Neural progenitor cell (in vitro differentiated cells): ENCODE data around the gene DNMT3B. TPM values are rescaled to one million over a fixed set of nuclear protein-coding genes. Genes with fewer than 3 reads are reported as not detected.

Experiments used
- DNase-seq: peaks from one replicate; pipeline ENCODE4 v3.0.0-alpha.2; 2016; ENCODE audit warnings: low spot score
- H2AFZ ChIP-seq: fragments of 200-600 bp; sonication (generic); replicated peaks from 2 replicates; pipeline ENCODE4 v1.6.1; 2016; ENCODE audit warnings: antibody characterized with exemption
- H3F3A ChIP-seq: fragments of 200-600 bp; sonication (generic); 2 replicates; pipeline ENCODE4 v1.6.1; 2016; ENCODE audit warnings: antibody characterized with exemption, low read depth
- H3K27ac ChIP-seq: fragments of 200-600 bp; sonication (generic); 2 replicates; pipeline ENCODE4 v1.5.1; 2016; ENCODE audit warnings: mild to moderate bottlenecking
- H3K27me3 ChIP-seq: fragments of 200-600 bp; sonication (generic); 2 replicates; pipeline ENCODE4 v1.6.1; 2016; ENCODE audit warnings: mild to moderate bottlenecking, moderate library complexity
- H3K36me3 ChIP-seq: fragments of 200-600 bp; sonication (generic); 2 replicates; pipeline ENCODE4 v1.5.1; 2016
- H3K4me1 ChIP-seq: fragments of 200-600 bp; sonication (generic); 2 replicates; pipeline ENCODE4 v1.6.1; 2016; ENCODE audit warnings: mixed run types
- H3K4me2 ChIP-seq: fragments of 200-600 bp; sonication (generic); 2 replicates; pipeline ENCODE4 v1.6.1; 2016
- H3K4me3 ChIP-seq: fragments of 200-600 bp; sonication (generic); 2 replicates; pipeline ENCODE4 v1.5.1; 2016
- H3K79me2 ChIP-seq: fragments of 200-600 bp; sonication (generic); 2 replicates; pipeline ENCODE4 v1.6.1; 2016; ENCODE audit warnings: low read depth
- H3K9ac ChIP-seq: fragments of 200-600 bp; sonication (generic); 2 replicates; pipeline ENCODE4 v1.6.1; 2016
- H3K9me3 ChIP-seq: fragments of 200-600 bp; sonication (generic); 2 replicates; pipeline ENCODE4 v1.5.1; 2016; ENCODE audit warnings: low read depth
- H4K20me1 ChIP-seq: fragments of 200-600 bp; sonication (generic); 2 replicates; pipeline ENCODE4 v1.6.1; 2016; ENCODE audit warnings: low read depth
- H3K27ac Mint-ChIP-seq: 3 replicates; pipeline ENCODE4 v1.8.0; 2021; ENCODE audit warnings: mixed read lengths
- H3K27me3 Mint-ChIP-seq: 2 replicates; pipeline ENCODE4 v1.8.0; 2022; ENCODE audit warnings: low read depth, mild to moderate bottlenecking, inconsistent platforms, moderate library complexity, mixed read lengths; ENCODE audit not compliant: insufficient read depth
- H3K36me3 Mint-ChIP-seq: 3 replicates; pipeline ENCODE4 v1.8.0; 2021; ENCODE audit warnings: mixed read lengths
- H3K4me1 Mint-ChIP-seq: 3 replicates; pipeline ENCODE4 v1.8.0; 2021; ENCODE audit warnings: mixed read lengths
- H3K4me3 Mint-ChIP-seq: 3 replicates; pipeline ENCODE4 v1.8.0; 2021; ENCODE audit warnings: mild to moderate bottlenecking, moderate library complexity, mixed read lengths
- H3K9me3 Mint-ChIP-seq: 3 replicates; pipeline ENCODE4 v1.8.0; 2020; ENCODE audit warnings: mixed read lengths
- CTCF ChIP-seq: fragments of 200-600 bp; sonication (generic); IDR thresholded peaks from 2 replicates; pipeline ENCODE4 v1.5.1; 2017; ENCODE audit warnings: antibody characterized with exemption, mild to moderate bottlenecking
- EZH2 ChIP-seq: fragments of 200-600 bp; sonication (generic); IDR thresholded peaks from 2 replicates; pipeline ENCODE4 v1.6.1; 2017; ENCODE audit warnings: antibody characterized with exemption, mild to moderate bottlenecking, moderate library complexity
- EZH2phosphoT487 ChIP-seq: fragments of 200-600 bp; sonication (generic); IDR thresholded peaks from 2 replicates; pipeline ENCODE4 v1.6.1; 2017; ENCODE audit warnings: antibody characterized with exemption
- total RNA-seq: library from RNA; depleted of rRNA; stranded (reverse); fragments of >200 nt; gene quantifications from 2 replicates; pipeline ENCODE4 v1.2.3, GENCODE V29; 2015; ENCODE audit warnings: low replicate concordance

DNMT3B gene
- total RNA-seq, 1 donor from 2014 or later: 114 TPM

- no peaks in the 10 kb centered on the region for H3K9me3 Mint-ChIP-seq
- Histone ChIP-seq H3K4me2 (no peak overlapping the region), H3K4me3 (no peak overlapping the region), H2AFZ (no peak overlapping the region), H3F3A (peaks cover 45% of the 10 kb centered on the region), H3K4me1 (no peaks in the 10 kb centered on the region), H3K79me2 (no peaks in the 10 kb centered on the region), H3K27me3 (no peaks in the 10 kb centered on the region), H4K20me1 (peaks cover 1% of the 10 kb centered on the region), H3K9ac (no peak overlapping the region), H3K36me3 (peaks cover 13% of the 10 kb centered on the region), H3K9me3 (no peaks in the 10 kb centered on the region), H3K27ac (no peak overlapping the region)
- peaks cover 3% of the 10 kb centered on the region for H3K27me3 Mint-ChIP-seq
- no peak overlapping the region for H3K27ac Mint-ChIP-seq
- no peak for DNase-seq
- TF ChIP-seq CTCF (no peak), EZH2phosphoT487 (no peak), EZH2 (no peak)
- H3K4me3 Mint-ChIP-seq: no peak overlapping the region
- H3K36me3 Mint-ChIP-seq: peaks cover 27% of the 10 kb centered on the region
- no peaks in the 10 kb centered on the region for H3K4me1 Mint-ChIP-seq
Observed at GRCh38 chr20:32798046-32798981, 36.1 kb downstream of the DNMT3B start.

GRCh38 chr20:32803092-32803491, 40.9 kb downstream of the DNMT3B start:
- H3K27ac Mint-ChIP-seq: no peak overlapping the region

GRCh38 chr20:32804022-32804715, 42.0 kb downstream of the DNMT3B start:
- DNase-seq: no peak
- Histone ChIP-seq H3K9ac (no peak overlapping the region), H3K4me2 (no peak overlapping the region), H3K36me3 (peaks cover 17% of the 10 kb centered on the region), H3K9me3 (no peaks in the 10 kb centered on the region), H3K4me1 (peaks cover 18% of the 10 kb centered on the region), H2AFZ (no peak overlapping the region), H3F3A (peaks cover 81% of the 10 kb centered on the region), H3K27ac (no peak overlapping the region), H3K4me3 (no peak overlapping the region), H4K20me1 (peaks cover 48% of the 10 kb centered on the region), H3K79me2 (no peaks in the 10 kb centered on the region), H3K27me3 (no peaks in the 10 kb centered on the region)
- Mint-ChIP-seq H3K4me3 (no peak overlapping the region), H3K27me3 (peaks cover 3% of the 10 kb centered on the region), H3K4me1 (peaks cover 25% of the 10 kb centered on the region), H3K36me3 (peaks cover 36% of the 10 kb centered on the region), H3K9me3 (no peaks in the 10 kb centered on the region), H3K27ac (no peak overlapping the region)
- TF ChIP-seq EZH2phosphoT487 (no peak), EZH2 (no peak), CTCF (no peak)

More at GRCh38 chr20:32803092-32803491, 40.9 kb downstream of the DNMT3B start:
- Histone ChIP-seq H3K27ac (no peak overlapping the region), H3K9ac (no peak overlapping the region), H2AFZ (no peak overlapping the region), H3K4me3 (no peak overlapping the region), H3K79me2 (no peaks in the 10 kb centered on the region), H3K4me1 (peaks cover 16% of the 10 kb centered on the region), H3K9me3 (no peaks in the 10 kb centered on the region), H3F3A (peaks cover 70% of the 10 kb centered on the region), H3K27me3 (no peaks in the 10 kb centered on the region), H3K4me2 (no peak overlapping the region), H3K36me3 (peaks cover 13% of the 10 kb centered on the region), H4K20me1 (peaks cover 46% of the 10 kb centered on the region)
- TF ChIP-seq CTCF: no peak
- no peak for TF ChIP-seq EZH2
- no peak for TF ChIP-seq EZH2phosphoT487
- Mint-ChIP-seq H3K9me3 (no peaks in the 10 kb centered on the region), H3K27me3 (peaks cover 3% of the 10 kb centered on the region), H3K4me3 (no peak overlapping the region), H3K36me3 (peaks cover 32% of the 10 kb centered on the region), H3K4me1 (peaks cover 15% of the 10 kb centered on the region)
- DNase-seq: no peak
